ENCODE data around the gene MYO5B.

Gene MYO5B

DNA sequence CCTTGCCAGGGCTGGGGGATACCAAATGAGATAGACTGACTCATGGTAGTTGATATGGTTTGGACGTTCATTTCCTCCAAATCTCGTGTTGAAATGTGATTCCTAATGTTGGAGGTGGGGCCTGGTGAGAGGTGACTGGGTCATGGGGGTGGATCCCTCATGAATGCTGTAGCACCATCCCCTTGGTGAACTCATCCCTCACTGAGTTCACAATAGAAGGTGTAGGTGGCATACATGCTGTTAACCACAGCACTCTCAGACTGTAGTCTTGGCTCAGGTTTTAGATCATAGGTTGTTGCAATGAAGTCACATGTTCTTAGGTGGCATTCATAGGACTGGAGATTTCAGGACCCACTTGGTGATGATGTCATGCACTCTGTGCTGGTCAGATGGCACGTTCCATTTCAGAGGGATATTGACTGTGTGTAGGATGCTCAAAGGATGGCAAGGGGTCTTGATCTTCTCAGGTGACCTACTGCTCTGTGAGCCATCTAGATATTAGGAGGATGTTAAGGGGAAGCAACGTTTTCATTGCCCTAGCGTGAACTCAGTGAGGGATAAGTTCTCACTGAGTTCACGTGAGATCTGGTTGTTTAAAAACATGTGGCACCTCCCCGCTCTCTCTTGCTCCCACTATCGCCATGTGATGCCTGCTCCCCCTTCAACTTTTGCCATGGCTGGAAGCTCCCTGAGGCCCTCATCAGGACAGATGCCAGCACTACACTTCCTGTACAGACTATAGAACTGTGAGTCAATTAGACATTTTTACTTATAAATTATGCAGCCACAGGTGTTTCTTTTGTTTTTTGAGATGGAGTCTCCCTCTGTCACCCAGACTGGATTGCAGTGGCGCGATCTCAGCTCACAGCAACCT, 307.8 kb downstream of the MYO5B start:
- no peak overlapping the region for H3K27ac ChIP-seq
- TF ChIP-seq, protein P1, sequence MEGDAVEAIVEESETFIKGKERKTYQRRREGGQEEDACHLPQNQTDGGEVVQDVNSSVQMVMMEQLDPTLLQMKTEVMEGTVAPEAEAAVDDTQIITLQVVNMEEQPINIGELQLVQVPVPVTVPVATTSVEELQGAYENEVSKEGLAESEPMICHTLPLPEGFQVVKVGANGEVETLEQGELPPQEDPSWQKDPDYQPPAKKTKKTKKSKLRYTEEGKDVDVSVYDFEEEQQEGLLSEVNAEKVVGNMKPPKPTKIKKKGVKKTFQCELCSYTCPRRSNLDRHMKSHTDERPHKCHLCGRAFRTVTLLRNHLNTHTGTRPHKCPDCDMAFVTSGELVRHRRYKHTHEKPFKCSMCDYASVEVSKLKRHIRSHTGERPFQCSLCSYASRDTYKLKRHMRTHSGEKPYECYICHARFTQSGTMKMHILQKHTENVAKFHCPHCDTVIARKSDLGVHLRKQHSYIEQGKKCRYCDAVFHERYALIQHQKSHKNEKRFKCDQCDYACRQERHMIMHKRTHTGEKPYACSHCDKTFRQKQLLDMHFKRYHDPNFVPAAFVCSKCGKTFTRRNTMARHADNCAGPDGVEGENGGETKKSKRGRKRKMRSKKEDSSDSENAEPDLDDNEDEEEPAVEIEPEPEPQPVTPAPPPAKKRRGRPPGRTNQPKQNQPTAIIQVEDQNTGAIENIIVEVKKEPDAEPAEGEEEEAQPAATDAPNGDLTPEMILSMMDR (conservative IDR thresholded peaks at IDR 0.05): no peak
- no peak for TF ChIP-seq ZFX (IDR thresholded peaks at IDR 0.05)

DNA sequence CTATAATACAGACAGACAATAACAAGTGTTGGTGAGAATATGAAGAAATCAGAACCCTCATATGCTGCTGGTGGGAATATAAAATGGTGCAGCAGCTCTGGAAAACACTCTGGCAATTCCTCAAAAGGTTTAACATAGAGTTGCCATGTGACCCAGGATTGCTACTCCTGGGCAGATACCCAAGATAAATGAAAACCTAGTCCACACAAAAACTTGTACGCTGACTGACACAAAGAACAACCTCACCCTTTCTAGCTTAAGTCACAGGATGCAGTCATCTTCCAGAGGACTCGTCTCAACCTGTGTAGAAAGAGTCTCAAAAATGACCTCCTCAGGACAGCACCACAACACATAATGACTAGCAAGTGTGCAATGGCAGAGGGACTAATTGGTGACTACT, 310.0 kb downstream of the MYO5B start:
- no peak overlapping the region for H3K27ac ChIP-seq
- TF ChIP-seq, protein P1 (conservative IDR thresholded peaks at IDR 0.05): no peak
- no peak for TF ChIP-seq ZFX (IDR thresholded peaks at IDR 0.05)

DNA sequence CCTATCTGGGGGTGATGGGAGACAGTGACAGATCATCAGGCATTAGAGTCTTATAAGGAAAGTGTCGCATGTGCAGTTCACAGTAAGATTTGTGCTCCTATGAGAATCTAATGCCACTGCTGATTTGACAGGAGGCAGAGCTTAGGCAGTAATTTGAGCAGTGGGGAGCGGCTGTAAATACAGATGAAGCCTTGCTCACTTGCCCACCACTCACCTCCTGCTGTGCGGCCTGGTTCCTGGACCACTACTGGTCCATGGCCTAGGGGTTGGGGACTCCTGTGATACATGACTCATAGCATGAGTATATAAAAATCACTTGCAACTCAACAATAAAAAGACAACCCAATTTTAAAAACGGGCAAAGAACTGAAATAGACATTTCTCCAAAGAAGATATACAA, 310.5 kb downstream of the MYO5B start:
- TF ChIP-seq, protein P1 (conservative IDR thresholded peaks at IDR 0.05): no peak
- no peak for TF ChIP-seq ZFX (IDR thresholded peaks at IDR 0.05)
- H3K27ac ChIP-seq: no peak overlapping the region

DNA sequence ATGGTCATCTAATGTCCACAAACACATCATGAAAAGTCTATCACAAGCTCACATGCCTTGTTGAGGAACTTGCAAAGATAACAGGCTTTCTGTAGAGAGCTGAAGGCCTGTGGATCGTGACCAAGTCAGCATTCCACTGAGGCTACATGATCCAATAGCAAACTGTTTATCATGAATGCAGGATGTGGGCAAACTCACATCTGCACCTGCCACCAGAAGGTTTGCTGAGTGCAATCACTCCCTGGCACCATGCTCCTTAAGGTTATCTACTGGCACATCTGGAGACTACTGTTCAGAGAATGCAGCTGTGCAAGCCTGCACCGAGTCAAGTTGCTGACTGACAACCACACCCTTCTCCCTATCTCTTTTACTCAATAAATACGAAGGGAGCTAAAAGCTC, 314.3 kb downstream of the MYO5B start:
- no peak overlapping the region for H3K27ac ChIP-seq
- TF ChIP-seq ZFX (IDR thresholded peaks at IDR 0.05): no peak
- TF ChIP-seq, protein P1 (conservative IDR thresholded peaks at IDR 0.05): no peak

DNA sequence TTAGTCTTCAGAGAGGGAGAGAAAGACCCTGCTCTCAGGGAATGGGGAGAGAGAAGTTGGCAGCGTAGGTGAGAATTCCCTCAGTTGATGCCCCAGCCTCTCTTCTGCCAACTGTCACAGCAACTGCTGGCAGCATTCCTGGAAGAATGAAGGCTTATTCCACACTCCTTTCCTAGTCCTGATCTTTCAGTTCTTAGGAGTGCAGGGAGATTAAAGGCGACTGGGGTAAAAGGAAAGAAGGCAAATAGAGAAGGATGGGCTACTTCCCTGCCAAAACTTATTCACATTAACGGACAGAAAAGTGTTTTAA, 315.7 kb downstream of the MYO5B start:
- TF ChIP-seq ZFX (IDR thresholded peaks at IDR 0.05): no peak
- TF ChIP-seq, protein P1 (conservative IDR thresholded peaks at IDR 0.05): no peak

DNA sequence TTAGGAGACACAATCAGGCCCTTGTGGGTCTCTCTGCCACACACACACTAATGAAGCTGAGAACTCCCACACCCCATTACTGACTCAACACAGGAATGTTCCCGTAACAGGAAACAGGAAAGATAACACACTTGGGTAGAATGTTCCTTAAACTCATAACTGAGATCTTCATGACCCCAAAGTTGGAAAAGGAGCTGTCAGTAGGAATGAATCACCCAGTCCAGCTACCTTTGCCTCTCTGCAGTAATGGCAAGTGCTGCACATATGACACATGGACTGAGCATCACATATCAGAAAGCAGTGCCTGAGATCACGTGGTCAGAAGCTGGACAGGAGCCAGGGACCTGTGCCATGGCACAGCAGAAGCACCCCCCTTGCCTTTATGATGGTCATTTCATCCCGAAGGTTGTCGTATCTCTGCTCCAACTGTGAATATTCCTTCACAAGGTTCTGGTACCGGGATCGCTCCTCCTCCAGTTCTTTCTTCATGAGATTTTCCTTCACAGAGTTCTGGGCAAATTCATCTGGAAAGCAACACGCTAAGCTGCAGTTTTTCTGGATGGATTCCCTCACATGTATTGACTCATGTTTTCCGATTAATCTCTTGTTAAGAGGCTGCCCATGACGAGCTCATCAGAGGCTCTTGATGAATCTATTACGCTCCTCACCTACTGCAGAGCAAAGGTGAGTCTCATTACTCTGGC, 316.2 kb downstream of the MYO5B start:
- TF ChIP-seq, protein P1 (conservative IDR thresholded peaks at IDR 0.05): no peak
- no peak for TF ChIP-seq ZFX (IDR thresholded peaks at IDR 0.05)
- no peak overlapping the region for H3K27ac ChIP-seq

More for the DNA sequence above, 315.7 kb downstream of the MYO5B start:
- no peak overlapping the region for H3K27ac ChIP-seq

DNA sequence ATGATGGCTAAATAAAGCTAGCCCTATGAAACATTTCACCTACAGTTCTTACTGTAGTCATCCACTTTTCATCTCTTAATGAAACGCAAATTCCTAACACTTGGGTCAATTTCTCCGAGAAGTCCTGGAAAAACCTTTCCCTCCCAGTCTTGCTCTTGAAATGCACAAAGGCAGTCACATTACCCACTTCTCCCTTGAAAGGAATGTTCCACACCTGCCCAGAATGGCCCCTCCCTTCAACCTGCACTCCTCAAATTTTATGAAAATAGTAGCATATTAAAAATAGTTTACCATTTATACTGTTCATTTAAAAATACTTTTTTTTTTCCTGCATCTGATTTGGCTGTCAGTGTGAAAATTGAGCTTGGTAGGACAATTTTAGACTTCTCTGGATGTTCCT, 316.9 kb downstream of the MYO5B start:
- H3K27ac ChIP-seq: no peak overlapping the region
- TF ChIP-seq, protein P1 (conservative IDR thresholded peaks at IDR 0.05): no peak
- no peak for TF ChIP-seq ZFX (IDR thresholded peaks at IDR 0.05)
